K562 treated with DMSO at 1 percent for 48 hours (cell line): ENCODE data around the gene HNRNPA2B1. TPM values are rescaled to one million over a fixed set of nuclear protein-coding genes. Genes with fewer than 3 reads are reported as not detected.

Experiments
- total RNA-seq: library from RNA; unstranded; fragments of 300-600 nt; gene quantifications from 2 replicates; pipeline ENCODE4 v1.2.3, GENCODE V29; 2022; ENCODE audit warnings: low replicate concordance; ENCODE audit errors: extremely low read depth

The HNRNPA2B1 gene
- 405 TPM in 1 of 2 replicates, not detected in the other for total RNA-seq

DNA sequence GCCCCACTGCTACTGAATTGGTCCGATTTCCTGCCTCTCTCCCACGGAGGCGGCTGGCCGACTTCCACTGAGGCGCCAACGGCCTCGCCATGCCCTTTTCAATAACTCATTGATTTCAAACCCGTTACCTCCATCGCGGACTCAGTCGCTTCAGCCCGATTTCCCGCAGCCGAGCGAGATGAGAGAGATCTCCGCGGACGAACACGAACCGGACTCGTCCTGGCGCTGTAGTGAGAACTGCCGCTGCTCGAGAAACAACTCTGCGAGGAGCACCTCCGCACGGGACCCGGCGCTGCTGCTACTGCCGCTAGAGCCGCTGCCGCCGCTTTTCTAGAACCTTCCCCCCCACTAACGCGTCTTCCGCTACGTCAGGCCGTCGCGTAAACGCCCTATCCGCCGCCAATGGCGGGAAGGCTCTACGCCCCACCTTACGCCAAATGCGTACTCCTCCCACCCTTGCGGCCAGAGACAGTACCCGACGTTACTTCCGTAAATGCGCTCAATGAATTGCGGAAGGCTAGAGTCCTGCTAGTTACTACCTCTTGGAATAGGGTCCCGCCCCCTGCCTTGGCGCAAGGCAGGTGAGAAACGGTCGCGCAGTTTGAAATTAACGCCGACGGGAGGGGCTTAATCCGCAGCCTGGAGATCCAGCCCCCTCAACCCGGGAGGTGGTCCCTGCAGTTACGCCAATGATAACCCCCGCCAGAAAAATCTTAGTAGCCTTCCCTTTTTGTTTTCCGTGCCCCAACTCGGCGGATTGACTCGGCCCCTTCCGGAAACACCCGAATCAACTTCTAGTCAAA, at the start of gene HNRNPA2B1:
HNRNPA2B1 (minus strand) TSS at position 303 of the 803 bp plus-strand sequence; CDS start at position 134, 169 bp downstream.

DNA sequence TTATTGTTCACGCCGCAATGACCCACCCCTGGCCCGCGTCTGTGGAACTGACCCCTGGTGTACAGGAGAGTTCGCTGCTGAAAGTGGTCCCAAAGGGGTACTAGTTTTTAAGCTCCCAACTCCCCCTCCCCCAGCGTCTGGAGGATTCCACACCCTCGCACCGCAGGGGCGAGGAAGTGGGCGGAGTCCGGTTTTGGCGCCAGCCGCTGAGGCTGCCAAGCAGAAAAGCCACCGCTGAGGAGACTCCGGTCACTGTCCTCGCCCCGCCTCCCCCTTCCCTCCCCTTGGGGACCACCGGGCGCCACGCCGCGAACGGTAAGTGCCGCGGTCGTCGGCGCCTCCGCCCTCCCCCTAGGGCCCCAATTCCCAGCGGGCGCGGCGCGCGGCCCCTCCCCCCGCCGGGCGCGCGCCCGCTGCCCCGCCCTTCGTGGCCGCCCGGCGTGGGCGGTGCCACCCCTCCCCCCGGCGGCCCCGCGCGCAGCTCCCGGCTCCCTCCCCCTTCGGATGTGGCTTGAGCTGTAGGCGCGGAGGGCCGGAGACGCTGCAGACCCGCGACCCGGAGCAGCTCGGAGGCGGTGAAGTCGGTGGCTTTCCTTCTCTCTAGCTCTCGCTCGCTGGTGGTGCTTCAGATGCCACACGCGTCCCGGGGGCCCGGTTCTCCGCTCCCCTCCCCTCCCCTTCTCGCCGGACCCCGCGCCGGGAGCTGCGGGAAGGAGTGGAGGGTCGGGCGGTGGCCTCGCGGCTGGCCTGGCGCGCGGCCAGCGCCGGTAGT, 887 bp upstream of the HNRNPA2B1 start, which contains the start of gene CBX3:
CBX3 (plus strand) TSS at position 499 of the 772 bp plus-strand sequence. CDS start 1,254 bp downstream, outside the sequence.

DNA sequence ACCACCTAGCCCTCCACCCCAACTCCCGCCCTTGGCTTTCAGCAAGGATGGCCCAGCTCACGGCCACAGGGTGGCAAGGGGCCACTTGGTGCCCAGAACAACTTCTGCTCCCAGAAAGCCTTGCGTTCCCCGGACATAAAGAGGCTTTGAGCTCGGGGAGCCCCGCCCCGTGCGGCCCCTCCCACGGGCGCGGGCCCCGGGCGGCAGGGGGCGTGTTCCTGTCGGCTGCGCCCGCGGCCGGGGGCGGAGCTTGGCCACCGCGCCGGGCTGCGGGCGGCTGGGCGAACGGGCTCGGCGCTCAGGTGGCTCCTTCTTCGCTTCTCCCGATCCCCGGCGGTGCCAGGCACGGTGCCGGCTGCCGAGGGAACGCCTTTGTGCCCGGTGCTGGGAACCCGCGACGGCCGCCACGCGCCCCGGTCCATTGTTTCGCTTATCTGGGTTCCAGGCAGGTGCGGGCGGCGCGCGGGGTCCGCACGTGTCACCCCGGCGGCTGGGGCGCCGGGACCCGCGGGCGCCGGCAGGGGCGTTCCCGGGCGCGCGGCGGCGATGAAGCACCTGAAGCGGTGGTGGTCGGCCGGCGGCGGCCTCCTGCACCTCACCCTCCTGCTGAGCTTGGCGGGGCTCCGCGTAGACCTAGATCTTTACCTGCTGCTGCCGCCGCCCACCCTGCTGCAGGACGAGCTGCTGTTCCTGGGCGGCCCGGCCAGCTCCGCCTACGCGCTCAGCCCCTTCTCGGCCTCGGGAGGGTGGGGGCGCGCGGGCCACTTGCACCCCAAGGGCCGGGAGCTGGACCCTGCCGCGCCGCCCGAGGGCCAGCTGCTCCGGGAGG, 48.4 kb downstream of the HNRNPA2B1 start, which contains the start of gene NFE2L3:
NFE2L3 (plus strand) TSS at position 246 of the 829 bp plus-strand sequence; CDS start at position 547, 301 bp downstream.

Other genes starting within 250 kb of the HNRNPA2B1 start
- not detected in 2 replicates for gene NFE2L3, start 48.5 kb downstream of the HNRNPA2B1 start, total RNA-seq
- not detected in 2 replicates for gene CBX3, start 999 bp upstream of the HNRNPA2B1 start, total RNA-seq
- not detected in 2 replicates for gene SNX10, start 91.1 kb upstream of the HNRNPA2B1 start, total RNA-seq